ENCODE data around the gene CREBBP. TPM values are rescaled to one million over a fixed set of nuclear protein-coding genes. Genes with fewer than 3 reads are reported as not detected.

Gene CREBBP
- total RNA-seq, 3 donors from 2014 or later = 61.6 to 82.6 (median 69.5) TPM

GRCh38 chr16:3769942-3770341 lies 110.6 kb downstream of the CREBBP start:
- no peaks in the 10 kb centered on the region for H3K9me3 ChIP-seq
- H3K36me3 ChIP-seq = peaks cover 9% of the 10 kb centered on the region
- no peak for TF ChIP-seq CTCF (IDR thresholded peaks at IDR 0.05)
- no peak for TF ChIP-seq POLR2A (IDR thresholded peaks at IDR 0.05)
- no peak for TF ChIP-seq POLR2AphosphoS5 (IDR thresholded peaks at IDR 0.05)
- no peaks in the 10 kb centered on the region for H3K4me1 ChIP-seq
- H3K4me3 ChIP-seq = no peak overlapping the region
- DNase-seq (ENCODE audit: low spot score in 2 of 2) = no peak
- intact Hi-C loops (cut with DNase I; ENCODE audit: low total_unique reads) = no loop called here
- no peak overlapping the region for H3K27ac ChIP-seq
- H3K27me3 ChIP-seq = no peaks in the 10 kb centered on the region

GRCh38 chr16:3769013-3769412 lies 111.5 kb downstream of the CREBBP start:
- Histone ChIP-seq H3K27ac (no peak overlapping the region), H3K4me3 (no peak overlapping the region), H3K9me3 (no peaks in the 10 kb centered on the region), H3K27me3 (no peaks in the 10 kb centered on the region), H3K4me1 (no peaks in the 10 kb centered on the region), H3K36me3 (peaks cover 2% of the 10 kb centered on the region)
- TF ChIP-seq CTCF (IDR thresholded peaks at IDR 0.05) (no peak), POLR2AphosphoS5 (IDR thresholded peaks at IDR 0.05) (no peak), POLR2A (IDR thresholded peaks at IDR 0.05) (no peak)
- intact Hi-C loops (cut with DNase I; ENCODE audit: low total_unique reads) = no loop called here
- no peak for DNase-seq (ENCODE audit: low spot score in 2 of 2)

GRCh38 chr16:3767333-3767986 lies 113.1 kb downstream of the CREBBP start:
- intact Hi-C loops (cut with DNase I; ENCODE audit: low total_unique reads) = no loop called here
- DNase-seq (ENCODE audit: low spot score in 2 of 2) = no peak
- Histone ChIP-seq H3K36me3 (no peaks in the 10 kb centered on the region), H3K9me3 (no peaks in the 10 kb centered on the region), H3K27ac (no peak overlapping the region), H3K27me3 (no peaks in the 10 kb centered on the region), H3K4me3 (no peak overlapping the region), H3K4me1 (no peaks in the 10 kb centered on the region)
- TF ChIP-seq POLR2A (IDR thresholded peaks at IDR 0.05) = no peak
- no peak for TF ChIP-seq CTCF (IDR thresholded peaks at IDR 0.05)
- no peak for TF ChIP-seq POLR2AphosphoS5 (IDR thresholded peaks at IDR 0.05)

- no peaks in the 10 kb centered on the region for H3K36me3 ChIP-seq
- no peaks in the 10 kb centered on the region for H3K9me3 ChIP-seq
- H3K4me1 ChIP-seq = no peaks in the 10 kb centered on the region
- H3K4me3 ChIP-seq = no peak overlapping the region
- DNase-seq (ENCODE audit: low spot score in 2 of 2) = no peak
- no peaks in the 10 kb centered on the region for H3K27me3 ChIP-seq
- no peak overlapping the region for H3K27ac ChIP-seq
- TF ChIP-seq CTCF (IDR thresholded peaks at IDR 0.05) = no peak
- no peak for TF ChIP-seq POLR2A (IDR thresholded peaks at IDR 0.05)
- no peak for TF ChIP-seq POLR2AphosphoS5 (IDR thresholded peaks at IDR 0.05)
- intact Hi-C loops (cut with DNase I; ENCODE audit: low total_unique reads) = no loop called here
These were observed 114.3 kb downstream of the CREBBP start for GRCh38 chr16:3766177-3766576.

GRCh38 chr16:3764409-3764808 lies 116.1 kb downstream of the CREBBP start:
- intact Hi-C loops (cut with DNase I; ENCODE audit: low total_unique reads) = no loop called here
- Histone ChIP-seq H3K9me3 (no peaks in the 10 kb centered on the region), H3K4me3 (no peak overlapping the region), H3K27ac (no peak overlapping the region), H3K27me3 (no peaks in the 10 kb centered on the region), H3K36me3 (no peaks in the 10 kb centered on the region), H3K4me1 (no peaks in the 10 kb centered on the region)
- TF ChIP-seq POLR2A (IDR thresholded peaks at IDR 0.05) = no peak
- TF ChIP-seq POLR2AphosphoS5 (IDR thresholded peaks at IDR 0.05) = no peak
- TF ChIP-seq CTCF (IDR thresholded peaks at IDR 0.05) = no peak
- no peak for DNase-seq (ENCODE audit: low spot score in 2 of 2)
